Epithelial cell of prostate (primary cell): ENCODE results near the gene HOMER2.
"Not testable (repeated sequence)": the region's sequence is repeated elsewhere in the genome, so short reads cannot be mapped to it uniquely, and the experiment has no call there.

ENCODE experiments used
- DNase-seq: peaks from one replicate; pipeline ENCODE4 v3.0.0-alpha.2; 2011; ENCODE audit warnings: low read depth, low spot score
- H3K27ac ChIP-seq: fragments of 450-650 bp; 2 replicates; pipeline ENCODE4 v1.5.1; 2017; ENCODE audit warnings: mild to moderate bottlenecking

HOMER2 gene

DNA sequence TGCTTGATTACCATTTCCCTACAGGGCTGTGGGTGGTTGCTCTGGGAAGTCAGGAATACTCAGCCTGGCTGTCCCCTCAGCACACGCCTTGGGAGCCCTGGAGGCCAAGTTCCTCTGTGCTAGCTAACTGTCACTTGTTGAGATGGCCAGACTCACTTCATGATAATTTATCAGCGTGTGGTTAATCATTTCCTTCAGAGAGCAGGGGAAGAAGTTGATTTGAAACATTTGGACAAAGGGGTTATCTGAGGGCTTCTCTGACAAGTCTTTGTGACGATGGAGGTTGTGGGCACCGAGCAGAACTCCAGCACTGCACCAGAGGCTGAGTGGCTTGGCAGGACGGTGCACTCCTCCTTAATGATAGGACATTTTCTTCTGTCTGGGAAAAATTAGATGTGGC lies 81.2 kb downstream of the HOMER2 start:
- DNase-seq: no peak
- no peak overlapping the region for H3K27ac ChIP-seq

DNA sequence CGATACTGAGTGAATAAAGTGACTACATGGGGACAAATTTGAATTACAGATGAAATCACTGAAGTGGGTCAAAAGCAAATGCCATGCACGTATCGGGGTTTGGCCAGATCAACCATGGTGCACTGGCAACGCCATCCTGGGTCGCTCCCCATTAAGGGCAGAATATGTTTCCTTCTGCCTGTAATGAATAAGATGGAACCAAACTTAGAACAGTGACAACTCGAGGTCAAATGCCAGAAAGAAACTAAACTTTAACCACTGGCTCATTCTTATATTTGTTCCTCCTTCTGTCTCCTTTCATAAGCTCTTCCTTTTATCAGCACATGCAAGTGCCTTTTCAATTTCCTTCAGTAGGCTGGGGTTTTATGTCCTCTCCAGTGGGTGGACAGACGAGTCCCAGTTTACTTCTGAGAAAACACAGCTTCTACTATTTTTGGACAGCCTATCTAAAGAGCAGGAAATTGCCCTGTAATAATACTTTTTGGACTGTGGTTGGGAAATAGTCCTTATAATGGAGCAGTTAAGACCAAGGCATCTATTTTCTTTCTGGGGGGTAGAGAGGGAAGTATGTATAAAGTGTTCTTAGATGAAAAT lies 81.7 kb downstream of the HOMER2 start:
- no peak overlapping the region for H3K27ac ChIP-seq
- DNase-seq: no peak

DNA sequence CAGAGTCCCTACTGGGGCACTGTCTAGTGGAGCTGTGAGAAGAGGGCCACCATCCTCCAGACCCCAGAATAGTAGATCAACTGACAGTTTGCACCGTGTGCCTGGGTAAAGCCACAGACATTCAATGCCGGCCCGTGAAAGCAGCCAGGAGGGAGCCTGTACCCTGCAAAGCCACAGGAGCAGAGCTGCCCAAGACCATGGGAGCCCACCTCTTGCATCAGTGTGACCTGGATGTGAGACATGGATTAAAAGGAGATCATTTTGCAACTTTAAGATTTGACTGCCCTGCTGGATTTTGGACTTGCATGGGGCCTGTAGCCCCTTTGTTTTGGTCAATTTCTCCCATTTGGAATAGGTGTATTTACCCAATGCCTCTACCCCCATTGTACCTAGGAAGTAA lies 86.5 kb downstream of the HOMER2 start:
- not testable (repeated sequence) for DNase-seq, H3K27ac ChIP-seq

DNA sequence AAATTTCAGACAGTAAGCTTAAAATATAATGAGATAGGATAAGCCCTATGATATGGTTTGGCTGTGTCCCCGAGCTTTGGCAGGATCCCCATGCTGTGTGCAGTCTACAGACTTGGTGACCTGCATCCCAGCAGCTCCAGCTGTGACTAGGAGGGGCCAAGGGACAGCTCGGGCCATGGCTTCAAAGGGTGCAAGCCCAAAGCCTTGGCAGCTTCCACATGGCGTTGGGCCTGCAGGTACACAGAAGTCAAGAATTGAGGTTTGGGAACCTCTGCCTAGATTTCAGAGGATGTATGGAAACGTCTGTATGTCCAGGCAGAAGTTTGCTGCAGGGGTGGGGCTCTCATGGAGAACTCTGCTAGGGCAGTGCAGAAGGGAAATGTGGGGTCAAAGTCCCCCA lies 86.9 kb downstream of the HOMER2 start:
- DNase-seq, H3K27ac ChIP-seq: not testable (repeated sequence)

DNA sequence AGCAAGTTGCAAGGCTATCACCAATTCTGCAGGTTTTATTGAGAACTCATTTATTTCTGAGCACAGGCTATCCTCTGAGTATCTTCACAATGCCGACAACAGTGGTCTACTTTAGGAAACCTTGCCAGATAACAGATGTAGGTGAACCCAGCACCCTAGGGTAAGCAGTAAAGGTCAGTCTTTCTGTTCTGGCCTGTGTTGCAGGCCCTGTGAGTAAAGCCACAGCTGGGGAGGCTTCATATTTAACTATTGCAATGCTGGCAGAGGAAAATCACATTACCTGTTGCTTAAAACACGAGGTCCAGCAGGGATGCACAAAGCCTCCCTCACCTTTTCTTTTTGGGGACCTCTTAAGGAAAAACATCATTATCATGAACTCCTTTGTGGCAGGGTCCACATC lies 87.6 kb downstream of the HOMER2 start:
- H3K27ac ChIP-seq: no peak overlapping the region
- no peak for DNase-seq

DNA sequence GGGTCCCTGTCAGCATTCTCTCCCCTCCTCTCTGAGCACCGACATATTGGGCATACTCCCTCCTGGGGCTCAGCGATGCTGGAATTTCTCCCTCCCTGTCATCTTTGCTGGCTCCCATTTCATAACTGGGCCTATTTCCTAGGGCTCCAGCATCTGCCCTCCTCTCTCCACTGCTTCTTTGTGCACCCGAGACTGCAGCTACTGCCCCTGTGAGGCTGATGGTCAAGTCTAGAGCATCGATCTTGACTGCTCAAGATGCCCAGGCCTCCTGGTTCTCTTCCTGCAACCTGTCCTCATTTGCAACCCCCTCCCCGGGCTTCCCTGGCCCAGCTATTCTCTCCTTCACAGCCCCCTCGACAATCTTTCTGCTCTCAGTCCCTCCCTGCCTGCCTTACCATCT lies 89.6 kb downstream of the HOMER2 start:
- H3K27ac ChIP-seq: no peak overlapping the region
- no peak for DNase-seq

DNA sequence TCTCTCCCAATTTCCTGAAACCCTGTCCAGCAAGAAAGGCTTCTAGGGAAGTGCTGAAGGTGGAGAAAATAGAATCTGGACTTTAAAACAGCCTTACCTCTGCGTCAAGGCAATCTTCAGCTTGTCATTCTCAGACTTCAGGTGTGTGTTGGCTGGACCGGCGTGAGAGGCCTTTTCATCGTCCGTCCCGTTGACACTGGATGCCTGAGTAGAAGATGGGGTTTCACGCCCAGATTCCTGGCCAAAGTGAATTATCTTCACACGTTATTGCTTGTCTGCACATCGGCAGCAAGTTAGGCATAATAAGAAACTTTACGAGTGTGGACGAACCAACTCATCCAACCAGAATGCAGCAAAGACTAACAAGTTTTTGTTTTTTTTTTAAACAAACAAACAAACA lies 93.6 kb downstream of the HOMER2 start:
- no peak for DNase-seq
- H3K27ac ChIP-seq: no peak overlapping the region

DNA sequence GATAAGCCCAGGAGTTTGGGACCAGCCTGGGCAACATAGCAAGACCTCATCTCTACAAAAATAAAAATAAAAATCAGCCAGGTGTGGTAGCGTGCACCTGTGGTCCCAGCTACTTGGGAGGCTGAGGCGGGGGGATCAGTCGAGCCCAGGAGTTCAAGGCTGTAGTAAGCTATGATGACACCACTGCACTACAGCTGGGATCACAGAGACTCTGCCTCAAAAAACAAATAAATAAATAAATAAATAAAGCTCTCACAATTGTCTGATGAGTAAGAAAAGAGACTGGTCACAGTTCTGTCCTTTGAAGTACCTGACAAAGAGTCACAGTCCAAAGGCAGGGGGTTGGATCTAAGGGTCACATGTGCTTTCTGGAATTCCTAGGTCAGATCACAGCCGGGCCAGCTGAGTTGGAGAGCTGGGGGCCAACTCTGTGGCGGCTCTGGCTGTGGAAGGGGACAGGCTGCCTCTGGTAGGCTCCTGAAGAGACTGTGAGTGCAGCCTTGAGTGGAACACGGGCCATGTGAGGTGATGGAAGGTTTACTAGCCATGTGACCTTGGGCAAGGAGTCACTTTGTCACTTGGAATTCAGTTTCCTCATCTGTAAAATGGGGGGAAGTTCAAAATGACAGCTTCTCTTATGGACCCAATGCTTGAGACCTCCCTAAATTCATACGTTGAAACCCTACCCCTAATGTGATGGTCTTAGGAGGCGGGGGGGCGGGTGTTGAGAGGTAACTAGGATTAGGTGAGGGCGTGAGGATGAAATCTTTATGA lies 95.9 kb downstream of the HOMER2 start:
- no peak overlapping the region for H3K27ac ChIP-seq
- DNase-seq: no peak

DNA sequence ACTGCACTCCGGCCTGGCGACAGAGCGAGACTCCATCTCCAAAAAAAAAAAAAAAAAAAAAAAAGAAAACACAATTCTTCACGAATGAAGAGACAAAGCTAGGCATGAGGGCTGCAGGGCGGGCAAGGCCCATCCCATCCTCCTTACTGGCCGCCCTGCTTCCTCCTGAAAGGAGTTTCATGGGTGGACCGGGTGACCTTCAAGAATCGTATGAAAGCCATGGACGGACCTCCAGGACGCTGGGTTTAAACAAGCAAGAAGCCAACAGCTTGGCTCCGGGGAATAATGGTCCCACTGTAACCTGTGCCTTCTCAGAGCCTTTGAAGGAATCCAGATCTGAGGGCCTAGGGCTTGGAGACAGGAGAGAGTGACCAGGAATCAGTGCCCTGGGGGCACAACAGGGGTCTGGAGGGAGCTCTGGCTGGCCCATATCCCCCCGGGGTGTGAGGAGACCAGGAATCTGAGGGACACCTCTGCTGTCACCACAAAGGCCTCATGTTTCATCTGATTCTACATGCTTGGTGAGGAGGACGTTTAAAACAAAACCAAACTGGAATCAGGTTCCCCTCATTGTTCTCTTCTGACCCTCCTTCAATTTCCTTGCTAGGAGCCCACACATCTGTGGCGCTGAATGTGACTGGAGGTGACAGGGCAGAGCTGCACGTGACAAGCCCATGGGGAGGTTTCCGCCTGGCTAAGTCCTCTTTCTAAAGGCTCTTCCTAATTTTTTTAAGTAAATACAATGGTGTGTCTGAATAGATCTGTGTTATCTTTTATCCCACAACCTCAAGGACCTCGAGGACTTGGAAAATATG lies 97.0 kb downstream of the HOMER2 start:
- no peak overlapping the region for H3K27ac ChIP-seq
- DNase-seq: no peak

DNA sequence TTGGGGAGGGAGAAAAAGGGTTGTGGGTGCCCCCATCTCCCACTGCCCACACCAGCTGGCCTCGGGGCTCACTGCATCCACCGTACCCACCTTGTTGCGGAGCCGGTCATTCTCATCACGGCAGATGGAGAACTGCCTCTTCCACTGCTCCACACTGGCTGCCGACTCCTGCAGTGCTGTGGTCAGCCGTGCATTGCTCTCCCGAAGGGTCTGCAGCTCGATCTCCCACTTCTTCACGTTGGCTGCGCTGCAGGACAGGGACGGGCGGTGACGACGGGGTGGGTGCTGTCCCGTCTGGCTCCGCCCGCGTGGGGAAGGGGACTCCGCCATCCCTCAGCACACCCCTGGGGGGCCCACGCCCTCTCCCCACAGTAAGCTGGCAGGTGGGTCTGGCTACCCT lies 98.0 kb downstream of the HOMER2 start:
- DNase-seq: no peak
- H3K27ac ChIP-seq: no peak overlapping the region

DNA sequence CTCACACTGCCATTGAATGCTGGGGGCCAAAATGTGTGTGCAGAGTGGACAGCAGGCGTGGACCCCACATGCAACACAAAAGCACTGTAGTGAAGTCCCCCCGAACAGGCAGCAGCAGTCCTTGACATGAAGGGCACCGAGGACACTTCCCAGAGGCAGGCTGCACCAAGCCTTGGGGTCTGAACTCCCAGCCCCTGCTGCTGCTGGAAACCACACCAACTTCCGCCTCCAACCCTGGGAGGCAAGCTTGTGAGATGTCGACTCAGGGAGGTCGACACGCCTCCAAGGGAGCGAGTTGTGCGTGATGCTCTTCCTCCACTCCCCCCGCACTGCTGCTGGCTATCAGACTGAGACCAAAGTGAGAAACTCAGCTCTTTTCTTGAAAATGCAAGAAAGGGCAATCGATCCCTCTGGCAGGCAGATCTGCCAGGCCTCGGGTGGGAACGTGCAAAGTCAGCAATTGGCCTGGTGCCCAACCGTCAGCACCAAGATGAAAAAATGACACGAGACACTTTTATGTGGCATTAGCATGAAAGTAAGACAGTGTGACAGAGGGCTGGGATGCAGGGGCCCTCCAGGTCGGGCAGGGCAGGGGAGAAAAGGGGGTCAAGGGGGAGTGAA lies 99.5 kb downstream of the HOMER2 start:
- DNase-seq: no peak
- H3K27ac ChIP-seq: no peak overlapping the region

DNA sequence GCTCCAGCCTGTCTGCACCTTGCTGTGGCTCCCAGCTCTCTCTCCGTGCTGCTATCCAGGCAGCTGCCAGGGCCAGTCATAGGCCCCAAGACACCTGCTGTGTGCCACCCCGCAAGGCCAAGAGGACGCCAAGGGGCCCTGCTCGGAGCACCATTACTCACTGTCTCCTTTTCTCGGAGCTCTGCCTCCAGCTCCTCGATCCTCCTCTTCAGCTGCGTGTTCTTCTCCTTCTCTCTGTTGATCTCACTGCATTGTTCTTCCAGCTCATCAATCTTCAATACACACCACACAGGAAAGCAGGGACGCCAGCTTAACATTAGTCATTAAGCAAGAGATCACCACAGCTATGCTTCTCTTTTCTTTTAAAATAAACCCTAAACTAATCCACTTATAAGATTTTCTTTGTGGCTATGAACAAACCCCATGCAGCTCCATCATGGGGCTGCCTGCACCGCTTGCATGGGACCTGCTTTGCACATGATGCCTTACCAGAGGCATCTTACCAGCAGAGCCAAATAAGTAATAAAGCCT lies 100.5 kb downstream of the HOMER2 start:
- no peak for DNase-seq
- no peak overlapping the region for H3K27ac ChIP-seq

DNA sequence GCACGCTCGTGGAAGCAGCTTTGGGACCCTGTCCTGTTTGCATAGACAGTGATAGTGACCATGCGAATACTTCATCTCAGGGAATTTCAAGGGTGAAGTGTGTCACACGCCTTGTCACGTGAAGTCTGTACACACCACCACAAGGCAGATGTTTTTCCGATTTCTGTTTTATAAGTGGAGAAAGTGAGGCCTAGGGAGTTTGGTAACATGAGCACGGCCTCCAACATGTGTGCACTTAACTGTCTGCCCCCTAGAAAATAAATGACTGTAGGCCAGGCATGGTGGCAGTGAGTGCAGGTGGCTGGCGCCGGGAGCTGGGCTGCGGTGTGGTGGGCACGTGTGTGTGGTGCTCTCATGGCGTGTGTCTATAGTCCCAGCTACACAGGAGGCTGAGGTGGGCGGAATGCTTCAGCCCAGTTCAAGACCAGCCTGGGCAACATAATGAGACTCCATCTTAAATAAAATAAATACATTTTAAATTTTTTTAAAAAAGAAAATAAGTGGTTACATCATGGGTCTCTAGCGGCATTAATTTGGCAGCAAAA lies 101.1 kb downstream of the HOMER2 start:
- H3K27ac ChIP-seq: no peak overlapping the region

DNA sequence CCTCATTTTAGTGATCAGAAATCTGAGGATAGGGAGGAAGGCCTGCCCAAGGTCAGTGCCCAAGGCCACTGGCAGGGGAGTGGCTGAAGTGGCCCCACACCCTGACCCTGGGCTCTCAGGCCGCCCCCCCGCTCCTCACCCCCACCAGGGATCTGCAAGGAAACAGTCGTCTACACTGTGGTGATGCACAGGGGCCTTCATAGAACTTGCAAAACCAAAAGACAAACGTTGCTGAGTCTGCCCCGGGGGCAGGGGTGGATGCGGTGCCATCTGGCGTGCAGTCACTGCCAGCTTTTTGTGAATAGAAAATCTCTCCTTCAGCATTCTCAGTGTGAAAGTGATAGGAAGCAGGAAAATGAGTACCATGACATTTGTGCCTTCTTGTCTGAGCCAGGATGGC lies 101.8 kb downstream of the HOMER2 start:
- DNase-seq: no peak
- H3K27ac ChIP-seq: no peak overlapping the region

More for the DNA sequence above, 101.1 kb downstream of the HOMER2 start:
- no peak for DNase-seq

DNA sequence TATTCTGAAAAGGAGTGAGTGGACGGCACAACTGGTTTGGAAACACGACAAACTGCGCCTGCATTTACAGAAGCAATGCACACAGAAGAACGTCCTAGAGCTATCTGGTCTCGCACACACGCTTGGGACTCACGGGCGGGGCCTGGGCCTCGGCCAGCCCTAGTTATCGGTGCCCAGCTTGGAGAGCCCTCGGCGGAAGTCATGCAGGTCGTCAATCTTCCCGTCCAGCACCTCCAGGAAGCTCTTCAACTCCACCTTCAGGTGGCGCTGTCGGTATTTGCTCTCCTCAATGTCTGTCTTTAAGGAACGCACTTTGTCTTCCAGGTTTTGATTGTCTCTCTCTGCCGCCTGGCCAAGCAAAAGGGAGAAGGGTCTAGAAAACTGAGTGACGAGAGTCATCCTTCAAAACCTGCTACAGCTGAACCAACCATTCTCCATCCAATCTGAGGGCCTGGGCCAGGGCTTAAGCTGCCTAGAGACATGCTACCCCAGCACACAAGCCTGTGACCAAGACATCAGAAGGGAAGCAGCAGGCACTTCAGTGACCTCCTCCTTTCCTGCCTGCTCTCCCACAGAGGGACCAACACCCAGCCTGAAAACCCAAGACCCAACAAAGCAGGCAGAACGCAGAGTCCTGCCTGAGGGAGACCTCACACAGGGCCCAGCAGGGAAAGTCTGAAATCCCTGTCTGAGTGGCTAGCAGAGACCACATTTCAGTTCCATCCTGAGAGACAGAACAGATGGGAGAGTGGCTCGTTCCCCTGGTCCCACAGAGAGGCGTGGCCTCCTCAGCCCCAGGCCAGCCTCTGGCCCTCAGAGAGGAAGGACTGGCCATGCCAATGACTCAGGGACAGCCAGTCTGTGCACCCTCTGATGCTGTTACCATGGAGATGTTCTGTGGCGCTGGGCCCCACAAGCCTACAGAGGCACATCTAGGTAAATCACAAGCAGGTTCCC lies 102.7 kb downstream of the HOMER2 start:
- peak overlapping the region; percentile 16 for H3K27ac ChIP-seq
- peak; percentile 66 for DNase-seq

DNA sequence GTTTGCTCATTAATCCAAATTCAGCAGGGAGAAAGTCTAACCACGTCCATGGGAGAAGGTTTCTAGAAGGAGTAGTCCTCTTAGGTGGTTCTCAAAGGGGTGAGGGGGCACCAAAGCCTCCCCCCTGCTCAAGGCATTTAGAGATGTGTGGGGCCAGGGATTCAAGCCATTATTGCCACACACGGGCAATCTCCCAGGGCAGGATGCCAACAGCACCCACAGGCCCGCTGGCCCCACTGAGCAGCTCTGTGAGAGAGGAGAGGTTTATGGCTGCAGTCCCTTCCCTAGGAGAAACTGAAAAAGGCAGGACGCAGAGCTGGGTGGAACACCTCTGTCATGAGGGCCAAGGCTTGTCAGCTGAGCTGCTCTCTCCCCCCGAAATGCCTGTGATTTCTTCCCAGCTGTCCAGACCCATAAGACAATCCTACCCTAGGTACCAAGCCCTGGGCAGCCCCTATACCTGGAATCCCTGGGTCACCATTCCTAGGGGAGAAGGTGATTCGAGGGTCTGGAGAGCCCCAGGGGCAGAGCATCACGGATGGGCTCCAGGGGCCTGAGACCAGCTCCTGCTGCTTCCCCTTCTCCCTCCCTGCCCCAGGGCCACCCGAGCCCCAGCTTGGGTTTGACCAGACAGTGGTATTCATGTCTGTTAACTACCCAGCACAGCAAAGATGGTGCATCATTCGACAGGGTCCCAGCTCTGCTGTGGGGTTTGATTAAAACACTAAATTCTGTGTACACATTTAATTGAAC lies 104.1 kb downstream of the HOMER2 start:
- H3K27ac ChIP-seq: no peak overlapping the region
- no peak for DNase-seq

DNA sequence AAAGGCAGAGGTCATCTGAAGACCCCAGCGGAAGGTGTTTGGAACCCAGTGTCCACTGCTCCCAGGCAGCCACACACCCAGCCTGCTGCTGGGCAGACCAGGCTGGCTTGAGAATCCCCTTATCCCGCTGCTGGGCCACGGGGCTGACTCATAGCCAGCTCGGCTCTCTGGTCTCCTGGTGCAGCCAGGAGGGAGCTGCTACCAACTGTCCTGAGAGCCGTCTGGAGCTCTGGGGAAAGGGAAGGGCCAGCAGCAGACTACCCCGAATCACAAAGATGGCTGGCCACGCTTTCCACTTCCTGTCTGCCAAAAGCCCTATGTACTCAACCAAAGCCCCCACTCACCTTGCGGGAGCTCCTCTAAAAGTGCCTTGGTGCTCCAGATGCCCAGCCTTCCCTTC lies 104.8 kb downstream of the HOMER2 start:
- H3K27ac ChIP-seq: no peak overlapping the region
- no peak for DNase-seq

DNA sequence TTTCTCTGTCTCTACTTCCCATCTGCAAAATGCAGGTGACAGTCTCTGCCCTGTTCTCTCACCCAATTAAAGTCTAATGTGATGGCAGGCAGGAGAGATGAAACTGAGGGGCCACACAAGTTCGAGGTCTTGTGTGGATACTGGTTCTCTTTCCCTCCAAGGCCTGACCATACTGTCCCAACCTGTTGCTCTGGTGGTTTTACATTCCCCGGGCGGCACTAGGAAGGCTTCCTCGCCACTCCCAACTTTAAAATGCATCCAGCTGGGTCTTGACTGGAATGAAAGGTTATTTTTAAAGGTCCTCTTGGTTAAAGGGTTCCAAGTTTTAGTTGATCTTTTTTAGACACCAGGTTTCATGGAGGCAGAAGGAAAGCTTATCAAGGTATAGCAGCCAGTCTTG lies 105.9 kb downstream of the HOMER2 start:
- no peak overlapping the region for H3K27ac ChIP-seq
- no peak for DNase-seq

DNA sequence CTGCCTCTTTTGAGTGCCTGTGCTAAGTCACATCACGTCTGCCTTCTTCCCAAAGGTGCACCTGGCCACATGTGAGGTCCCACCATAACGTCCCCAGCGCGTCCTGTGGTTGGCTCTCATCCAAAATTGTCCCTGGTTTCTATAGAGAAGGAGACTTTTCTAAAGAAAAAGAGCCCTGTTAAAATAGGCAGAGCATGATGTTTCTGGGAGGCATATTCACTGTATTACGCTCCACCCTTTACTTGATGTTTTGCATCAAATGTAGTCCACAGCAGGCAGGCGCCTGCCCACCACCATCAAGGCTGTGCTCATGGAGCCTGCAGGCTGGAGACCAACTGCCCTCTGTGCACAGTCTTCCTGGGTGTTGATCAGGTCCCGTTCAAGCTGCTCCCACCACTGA lies 106.8 kb downstream of the HOMER2 start:
- H3K27ac ChIP-seq: no peak overlapping the region
- DNase-seq: no peak
